Smooth muscle cell of the umbilical artery (primary cell): ENCODE measurements around the gene NT5C1B. TPM values are rescaled to one million over a fixed set of nuclear protein-coding genes. Genes with fewer than 3 reads are reported as not detected.

Experiments
- total RNA-seq: library from RNA; depleted of rRNA; stranded (reverse); fragments of >200 nt; gene quantifications from 2 replicates; pipeline ENCODE4 v1.2.3, GENCODE V29; 2014

Gene NT5C1B
- total RNA-seq: not detected in 2 replicates

GRCh38 chr2:18589354-18589753 lies at the start of gene NT5C1B:
Gene NT5C1B (minus strand): TSS chr2:18589569. CDS start chr2:18589468, 101 bp downstream.

GRCh38 chr2:18560031-18560796 lies 29.2 kb downstream of the NT5C1B start, which contains the start of gene RDH14:
Gene RDH14 (minus strand): TSS chr2:18560653. CDS start chr2:18560572, 81 bp downstream.

Other genes starting within 250 kb of the NT5C1B start
- gene RDH14, start 28.9 kb downstream of the NT5C1B start, total RNA-seq: 21.7 and 22.5 TPM in 2 replicates